Loucy (cell line): ENCODE data around the gene CHST14.

Experiments used
- CTCF ChIP-seq: fragments of 200-600 bp; sonication (generic); conservative IDR thresholded peaks from 2 replicates; pipeline ENCODE4 v1.5.1; 2014; ENCODE audit warnings: mild to moderate bottlenecking, antibody characterized with exemption, low read length
- EZH2phosphoT487 ChIP-seq: fragments of 200-600 bp; IDR thresholded peaks from 2 replicates; pipeline ENCODE4 v1.6.1; 2018; ENCODE audit warnings: antibody characterized with exemption, mild to moderate bottlenecking, moderate library complexity, borderline replicate concordance

- no peak for TF ChIP-seq CTCF
- no peak for TF ChIP-seq EZH2phosphoT487
Measured at GRCh38 chr15:40461958-40462357, 8.8 kb upstream of the CHST14 start.
